Neuronal stem cell (in vitro differentiated cells): Measurements from ENCODE around the gene TOR1AIP1.

Source experiments
- DNase-seq: peaks from one replicate; pipeline ENCODE4 v3.0.0-alpha.2; 2013; ENCODE audit warnings: low spot score
- H2AFZ ChIP-seq: one replicate; pipeline ENCODE4 v1.6.1; 2013; ENCODE audit warnings: mild to moderate bottlenecking, low read length, inconsistent platforms
- H2AK5ac ChIP-seq: 2 replicates; pipeline ENCODE4 v1.6.1; 2013; ENCODE audit warnings: low read depth, mild to moderate bottlenecking, inconsistent platforms, low read length, moderate library complexity, mixed read lengths
- H2BK120ac ChIP-seq: 2 replicates; pipeline ENCODE4 v1.6.1; 2013; ENCODE audit warnings: low read depth, mild to moderate bottlenecking, inconsistent platforms, low read length, moderate library complexity, mixed read lengths
- H2BK12ac ChIP-seq: one replicate; pipeline ENCODE4 v1.6.1; 2013; ENCODE audit warnings: low read length, inconsistent platforms
- H2BK15ac ChIP-seq: 2 replicates; pipeline ENCODE4 v1.6.1; 2013; ENCODE audit warnings: mild to moderate bottlenecking, low read length, inconsistent platforms, mixed read lengths
- H2BK5ac ChIP-seq: one replicate; pipeline ENCODE4 v1.6.1; 2013; ENCODE audit warnings: inconsistent platforms, mild to moderate bottlenecking, low read length, moderate library complexity
- H3K14ac ChIP-seq: one replicate; pipeline ENCODE4 v1.6.1; 2013; ENCODE audit warnings: low read length, inconsistent platforms
- H3K18ac ChIP-seq: 2 replicates; pipeline ENCODE4 v1.6.1; 2013; ENCODE audit warnings: low read length, inconsistent platforms
- H3K23ac ChIP-seq: 2 replicates; pipeline ENCODE4 v1.6.1; 2013; ENCODE audit warnings: low read depth, mild to moderate bottlenecking, mixed read lengths, low read length, inconsistent platforms; ENCODE audit not compliant: poor library complexity
- H3K27ac ChIP-seq: replicated peaks from 3 replicates; pipeline ENCODE4 v1.5.1; 2013; ENCODE audit warnings: low read length, inconsistent platforms
- H3K27me3 ChIP-seq, 3 experiments: 2 replicates each; pipeline ENCODE4 v1.6.1; 2013; ENCODE audit warnings: low read length in 3 of 3, mild to moderate bottlenecking in 2 of 3, inconsistent platforms in 1 of 3, low read depth in 1 of 3, mixed read lengths in 1 of 3, moderate library complexity in 1 of 3; ENCODE audit not compliant: control insufficient read depth in 3 of 3, insufficient read depth in 3 of 3
- H3K36me3 ChIP-seq, 2 donors: replicated peaks in 1 of 2; 2 replicates each; pipeline ENCODE4 v1.6.1; 2013; ENCODE audit warnings: low read length in 2 of 2; ENCODE audit not compliant: control insufficient read depth in 2 of 2, insufficient read depth in 2 of 2
- H3K4ac ChIP-seq: 2 replicates; pipeline ENCODE4 v1.6.1; 2013; ENCODE audit warnings: inconsistent platforms, mild to moderate bottlenecking, low read length, moderate library complexity
- H3K4me1 ChIP-seq, 2 donors: 1 replicate in 1 of 2; 2 replicates in 1 of 2; pipeline ENCODE4 v1.6.1; 2013; ENCODE audit warnings: low read length in 2 of 2, low read depth in 1 of 2; ENCODE audit not compliant: control insufficient read depth in 2 of 2, insufficient read depth in 1 of 2
- H3K4me2 ChIP-seq: one replicate; pipeline ENCODE4 v1.6.1; 2013; ENCODE audit warnings: mild to moderate bottlenecking, low read length, inconsistent platforms; ENCODE audit not compliant: insufficient read depth, poor library complexity, severe bottlenecking
- H3K4me3 ChIP-seq, 2 donors: 2 replicates each; pipeline ENCODE4 v1.5.1; 2013; ENCODE audit warnings: low read length in 2 of 2, mild to moderate bottlenecking in 2 of 2, inconsistent platforms in 1 of 2, moderate library complexity in 1 of 2
- H3K79me1 ChIP-seq: one replicate; pipeline ENCODE4 v1.6.1; 2013; ENCODE audit warnings: low read depth, mild to moderate bottlenecking, inconsistent platforms, low read length, moderate library complexity
- H3K9ac ChIP-seq: one replicate; pipeline ENCODE4 v1.6.1; 2013; ENCODE audit warnings: mild to moderate bottlenecking, low read depth, low read length, inconsistent platforms; ENCODE audit not compliant: poor library complexity
- H3K9me3 ChIP-seq, 2 donors: replicated peaks in 1 of 2; 2 replicates each; pipeline versions ENCODE3 to v1.6.1; 2013; ENCODE audit warnings: low read length in 2 of 2, mild to moderate bottlenecking in 2 of 2, inconsistent platforms in 1 of 2, low read depth in 1 of 2, mixed read lengths in 1 of 2, moderate library complexity in 1 of 2; ENCODE audit not compliant: control insufficient read depth in 2 of 2, insufficient read depth in 1 of 2
- H4K8ac ChIP-seq: one replicate; pipeline ENCODE4 v1.6.1; 2013; ENCODE audit warnings: low read depth, mild to moderate bottlenecking, inconsistent platforms, low read length, moderate library complexity
- H4K91ac ChIP-seq: one replicate; pipeline ENCODE4 v1.6.1; 2013; ENCODE audit warnings: low read length, low read depth, mild to moderate bottlenecking, inconsistent platforms; ENCODE audit not compliant: poor library complexity
- WGBS, 2 donors: extraction: QIAGEN DNeasy Blood & Tissue Kit; methylation state at CpG; one replicate each; pipeline ENCODE4 v1.1.7; 2013; ENCODE audit warnings: missing lambda C conversion rate in 2 of 2, mixed read lengths in 1 of 2; ENCODE audit not compliant: insufficient read length in 2 of 2, insufficient replicate concordance in 1 of 2; ENCODE audit errors: extremely low coverage in 2 of 2; 5-methylcytosine and 5-hydroxymethylcytosine counted together

Gene TOR1AIP1

DNA sequence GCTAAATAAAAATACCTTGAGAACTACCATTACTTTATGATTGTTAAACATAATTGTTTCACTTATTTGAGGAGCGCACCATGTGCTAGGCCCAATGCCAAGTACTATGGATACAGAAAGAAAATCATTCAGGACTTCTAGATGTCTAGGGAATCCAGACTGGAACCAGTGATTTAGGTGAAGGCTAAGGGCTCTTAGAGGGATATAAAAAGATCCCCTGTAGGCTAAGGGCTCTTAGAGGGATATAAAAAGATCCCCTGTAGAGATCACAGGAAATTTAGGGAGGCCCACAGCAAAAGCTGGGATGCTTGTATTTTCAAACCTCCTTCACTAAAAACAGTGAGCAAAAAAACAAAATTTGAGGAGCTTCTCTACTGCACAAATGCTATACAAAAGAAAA is 11.2 kb upstream of the TOR1AIP1 start:
- no peak overlapping the region for H2AK5ac ChIP-seq
- H3K27me3 ChIP-seq: no peaks in the 10 kb centered on the region
- H3K18ac ChIP-seq: no peak overlapping the region
- H3K23ac ChIP-seq: no peak overlapping the region
- no peak for DNase-seq
- H2BK5ac ChIP-seq: no peak overlapping the region
- H3K4me3 ChIP-seq: no peak overlapping the region
- no peak overlapping the region for H3K9ac ChIP-seq
- H3K4me1 ChIP-seq: peaks cover under 1 to 1% of the 10 kb centered on the region in 2 donors
- H3K79me1 ChIP-seq: no peaks in the 10 kb centered on the region
- no peak overlapping the region for H3K14ac ChIP-seq
- H2BK15ac ChIP-seq: no peak overlapping the region
- no peak overlapping the region for H3K4ac ChIP-seq
- no peak overlapping the region for H4K91ac ChIP-seq
- H2BK120ac ChIP-seq: no peak overlapping the region
- peaks cover 4 to 95% of the 10 kb centered on the region in 2 donors for H3K36me3 ChIP-seq
- H2AFZ ChIP-seq: no peak overlapping the region
- H3K4me2 ChIP-seq: no peak overlapping the region
- no CpG with 5 or more reads among the region's 1 CpG for whole genome bisulfite sequencing, 2 donors
- no peaks in the 10 kb centered on the region for H3K9me3 ChIP-seq
- H3K27ac ChIP-seq: no peak overlapping the region
- H2BK12ac ChIP-seq: no peak overlapping the region
- H4K8ac ChIP-seq: no peak overlapping the region

DNA sequence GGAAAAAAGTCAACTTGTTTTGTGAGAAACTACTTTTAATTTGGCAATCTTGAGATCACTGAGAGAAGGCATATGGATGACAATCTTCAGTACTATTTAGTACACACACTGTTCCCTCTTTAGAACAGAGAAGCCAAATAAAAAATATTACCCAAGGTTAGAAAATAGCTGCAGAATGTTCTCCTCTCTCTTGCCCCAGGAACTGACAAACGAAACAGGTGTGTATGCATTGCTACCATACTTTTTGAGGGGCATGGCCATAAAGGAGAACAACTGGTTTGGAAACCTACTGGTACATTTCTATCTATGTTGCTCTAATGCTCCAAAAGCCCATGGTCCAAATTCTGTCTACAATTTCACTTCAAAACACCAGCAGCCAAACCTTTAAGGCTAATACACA is 10.1 kb upstream of the TOR1AIP1 start:
- H3K27me3 ChIP-seq: no peaks in the 10 kb centered on the region
- H3K23ac ChIP-seq: no peak overlapping the region
- no peak overlapping the region for H3K4ac ChIP-seq
- H2AFZ ChIP-seq: no peak overlapping the region
- no peak overlapping the region for H3K18ac ChIP-seq
- DNase-seq: no peak
- H3K27ac ChIP-seq: no peak overlapping the region
- no peaks in the 10 kb centered on the region for H3K79me1 ChIP-seq
- H3K4me2 ChIP-seq: no peak overlapping the region
- no peak overlapping the region for H3K9ac ChIP-seq
- H2BK5ac ChIP-seq: no peak overlapping the region
- no peak overlapping the region for H2BK15ac ChIP-seq
- peaks cover 1 to 4% of the 10 kb centered on the region in 2 donors for H3K4me1 ChIP-seq
- no CpG with 5 or more reads among the region's 1 CpG for WGBS, 2 donors
- no peak overlapping the region for H2BK12ac ChIP-seq
- no peak overlapping the region for H3K4me3 ChIP-seq
- H3K14ac ChIP-seq: no peak overlapping the region
- H4K91ac ChIP-seq: no peak overlapping the region
- H3K36me3 ChIP-seq: peaks cover 2 to 94% of the 10 kb centered on the region in 2 donors
- no peaks in the 10 kb centered on the region for H3K9me3 ChIP-seq
- H4K8ac ChIP-seq: no peak overlapping the region
- no peak overlapping the region for H2AK5ac ChIP-seq
- no peak overlapping the region for H2BK120ac ChIP-seq

GRCh38 chr1:179872558-179872957 is 9.5 kb upstream of the TOR1AIP1 start:
- Histone ChIP-seq H3K79me1 (no peaks in the 10 kb centered on the region), H4K8ac (no peak overlapping the region), H3K14ac (no peak overlapping the region), H4K91ac (no peak overlapping the region), H2BK12ac (no peak overlapping the region), H2BK15ac (no peak overlapping the region), H3K4ac (no peak overlapping the region), H3K23ac (no peak overlapping the region), H3K9ac (no peak overlapping the region), H3K27ac (no peak overlapping the region), H3K18ac (no peak overlapping the region), H3K4me1 (peaks cover 1 to 4% of the 10 kb centered on the region in 2 donors), H3K4me3 (no peak overlapping the region), H2BK120ac (no peak overlapping the region), H3K36me3 (peaks cover 0 to 87% of the 10 kb centered on the region in 2 donors), H2AK5ac (no peak overlapping the region), H2AFZ (no peak overlapping the region), H3K9me3 (no peaks in the 10 kb centered on the region), H2BK5ac (no peak overlapping the region), H3K4me2 (no peak overlapping the region), H3K27me3 (no peaks in the 10 kb centered on the region)
- DNase-seq: no peak
- no CpG with 5 or more reads among the region's 5 CpGs for WGBS, 2 donors

DNA sequence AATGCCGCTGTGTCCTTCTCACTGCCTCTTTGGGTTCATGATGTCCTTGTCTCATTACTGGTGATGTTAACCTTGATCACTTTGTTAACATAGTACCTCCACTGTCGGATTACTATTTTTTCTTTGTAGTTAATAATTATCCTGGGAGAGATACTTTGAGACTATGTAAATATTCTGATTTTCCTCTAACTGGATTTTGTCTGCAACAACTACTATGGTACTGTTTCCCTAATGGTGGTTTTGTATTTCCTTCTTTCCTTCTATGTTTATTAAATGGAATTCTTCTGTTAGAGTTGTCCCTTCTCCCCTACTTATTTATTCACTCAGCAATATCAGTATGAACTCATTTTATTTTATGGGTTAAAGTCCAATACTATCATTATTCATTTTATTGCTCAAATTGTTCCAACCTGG is 8.6 kb upstream of the TOR1AIP1 start:
- no peak for DNase-seq
- Histone ChIP-seq H3K79me1 (no peaks in the 10 kb centered on the region), H4K8ac (no peak overlapping the region), H2BK12ac (no peak overlapping the region), H3K27ac (no peak overlapping the region), H3K4me2 (no peak overlapping the region), H3K9me3 (no peaks in the 10 kb centered on the region), H3K27me3 (no peaks in the 10 kb centered on the region), H2AK5ac (no peak overlapping the region), H3K23ac (no peak overlapping the region), H3K4ac (no peak overlapping the region), H2BK15ac (no peak overlapping the region), H3K4me1 (peaks cover 3 to 4% of the 10 kb centered on the region in 2 donors), H2BK5ac (no peak overlapping the region), H3K36me3 (peaks cover 0 to 79% of the 10 kb centered on the region in 2 donors), H3K18ac (no peak overlapping the region), H3K14ac (no peak overlapping the region), H3K9ac (no peak overlapping the region), H2AFZ (no peak overlapping the region), H2BK120ac (no peak overlapping the region), H4K91ac (no peak overlapping the region), H3K4me3 (no peak overlapping the region)
- WGBS, 2 donors: no CpG with 5 or more reads among the region's 2 CpGs
